ENCODE data around the gene CERK.

DNA sequence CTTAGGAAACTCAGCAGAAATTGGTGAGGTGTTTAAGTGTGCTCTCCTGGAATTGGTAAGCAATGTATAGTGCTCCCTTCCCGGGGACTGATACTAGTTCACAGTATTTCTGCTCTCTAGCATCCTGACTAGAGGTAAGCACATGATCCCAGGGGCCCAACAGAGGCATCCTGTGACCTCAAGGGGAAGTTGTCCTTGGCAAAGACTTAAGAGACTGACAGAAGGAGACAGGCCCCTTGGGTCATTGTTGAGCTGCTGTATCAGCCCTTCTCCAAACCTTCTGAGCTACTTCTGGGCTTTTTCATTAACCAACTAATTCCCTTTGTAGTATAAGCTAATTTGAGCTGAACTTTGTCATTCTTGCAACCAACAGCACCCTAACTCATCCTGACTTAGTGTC, 20.1 kb upstream of the CERK start:
- TF ChIP-seq, protein P1, sequence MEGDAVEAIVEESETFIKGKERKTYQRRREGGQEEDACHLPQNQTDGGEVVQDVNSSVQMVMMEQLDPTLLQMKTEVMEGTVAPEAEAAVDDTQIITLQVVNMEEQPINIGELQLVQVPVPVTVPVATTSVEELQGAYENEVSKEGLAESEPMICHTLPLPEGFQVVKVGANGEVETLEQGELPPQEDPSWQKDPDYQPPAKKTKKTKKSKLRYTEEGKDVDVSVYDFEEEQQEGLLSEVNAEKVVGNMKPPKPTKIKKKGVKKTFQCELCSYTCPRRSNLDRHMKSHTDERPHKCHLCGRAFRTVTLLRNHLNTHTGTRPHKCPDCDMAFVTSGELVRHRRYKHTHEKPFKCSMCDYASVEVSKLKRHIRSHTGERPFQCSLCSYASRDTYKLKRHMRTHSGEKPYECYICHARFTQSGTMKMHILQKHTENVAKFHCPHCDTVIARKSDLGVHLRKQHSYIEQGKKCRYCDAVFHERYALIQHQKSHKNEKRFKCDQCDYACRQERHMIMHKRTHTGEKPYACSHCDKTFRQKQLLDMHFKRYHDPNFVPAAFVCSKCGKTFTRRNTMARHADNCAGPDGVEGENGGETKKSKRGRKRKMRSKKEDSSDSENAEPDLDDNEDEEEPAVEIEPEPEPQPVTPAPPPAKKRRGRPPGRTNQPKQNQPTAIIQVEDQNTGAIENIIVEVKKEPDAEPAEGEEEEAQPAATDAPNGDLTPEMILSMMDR (IDR thresholded peaks at IDR 0.05) = no peak
- TF ChIP-seq POLR2A (IDR thresholded peaks at IDR 0.05) = no peak

Data from suprapubic skin (tissue), 3 donors.